ENCODE data around the gene DARS1.
A peak's percentile ranks its signal among the peaks of the same experiment; 100 is the strongest.

DARS1 gene

GRCh38 chr2:136031711-136032110, 46.3 kb upstream of the DARS1 start:
- Histone ChIP-seq H2BK5ac (ENCODE audit: low read depth, low read length, poor library complexity) (no peak overlapping the region), H3K23ac (ENCODE audit: low read length) (peak overlapping the region; percentile 43), H2AK5ac (ENCODE audit: low read length) (no peak overlapping the region), H3K79me2 (ENCODE audit: control insufficient read depth, insufficient read depth, low read length, poor library complexity) (no peaks in the 10 kb centered on the region), H3K36me3 (ENCODE audit: control insufficient read depth in 1 of 2, insufficient read depth in 2 of 2, low read length in 2 of 2) (no peaks in the 10 kb centered on the region), H3K4me2 (ENCODE audit: low read length) (no peak overlapping the region), H3K79me1 (ENCODE audit: low read length) (peaks cover 2% of the 10 kb centered on the region), H2AFZ (ENCODE audit: insufficient read depth, low read length, poor library complexity) (no peak overlapping the region), H4K12ac (ENCODE audit: low read depth, low read length) (no peak overlapping the region), H3K4me1 (ENCODE audit: control insufficient read depth in 1 of 2, insufficient read depth in 2 of 2, low read length in 2 of 2) (no peaks in the 10 kb centered on the region), H3K18ac (ENCODE audit: low read length) (no peak overlapping the region), H3K14ac (ENCODE audit: low read length) (no peak overlapping the region), H4K91ac (ENCODE audit: low read depth, low read length) (no peak overlapping the region), H3K4me3 (ENCODE audit: low read depth, low read length) (no peak overlapping the region), H4K8ac (ENCODE audit: low read depth, low read length) (no peak overlapping the region), H3K9ac (ENCODE audit: low read length) (no peak overlapping the region), H2BK120ac (ENCODE audit: insufficient read depth, low read length, poor library complexity) (no peak overlapping the region), H2BK12ac (ENCODE audit: low read length) (no peak overlapping the region), H3K9me3 (ENCODE audit: insufficient read depth, low read depth, low read length) (peaks cover 2% of the 10 kb centered on the region), H3K4ac (ENCODE audit: low read depth, low read length) (no peak overlapping the region), H3K27ac (ENCODE audit: low read depth, low read length) (no peak overlapping the region), H3K27me3 (ENCODE audit: insufficient read depth, low read length) (no peaks in the 10 kb centered on the region)
- no peak for DNase-seq
- WGBS (ENCODE audit: extremely low coverage, insufficient coverage, insufficient read length) = no CpG with 5 or more reads among the region's 7 CpGs

DNA sequence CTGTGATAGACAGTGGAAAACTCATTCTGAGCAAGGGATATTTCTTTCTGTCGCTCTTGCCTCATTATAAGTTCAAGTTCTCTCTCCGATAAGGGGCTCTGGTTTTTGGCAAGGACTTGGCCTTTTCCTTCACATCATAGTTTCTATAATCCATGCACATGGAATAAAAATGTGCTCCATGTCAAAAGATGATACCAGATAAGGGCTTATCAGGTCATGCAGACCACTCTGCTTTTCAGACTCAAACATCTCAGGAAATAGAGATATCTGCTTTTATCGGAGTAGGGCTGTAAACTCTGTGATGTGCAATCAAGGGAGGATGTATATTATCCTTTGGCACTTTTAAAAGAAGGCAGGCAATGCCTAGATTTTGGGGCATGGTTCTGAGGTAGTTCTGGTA, 45.0 kb upstream of the DARS1 start:
- peaks cover 2% of the 10 kb centered on the region for H3K9me3 ChIP-seq (ENCODE audit: insufficient read depth, low read depth, low read length)
- H2AK5ac ChIP-seq (ENCODE audit: low read length) = no peak overlapping the region
- no peak overlapping the region for H2AFZ ChIP-seq (ENCODE audit: insufficient read depth, low read length, poor library complexity)
- no peak overlapping the region for H3K4me2 ChIP-seq (ENCODE audit: low read length)
- no CpG with 5 or more reads among the region's 3 CpGs for WGBS (ENCODE audit: extremely low coverage, insufficient coverage, insufficient read length)
- no peak overlapping the region for H3K4ac ChIP-seq (ENCODE audit: low read depth, low read length)
- no peak for DNase-seq
- H3K27ac ChIP-seq (ENCODE audit: low read depth, low read length) = no peak overlapping the region
- H2BK5ac ChIP-seq (ENCODE audit: low read depth, low read length, poor library complexity) = no peak overlapping the region
- H3K14ac ChIP-seq (ENCODE audit: low read length) = no peak overlapping the region
- H3K18ac ChIP-seq (ENCODE audit: low read length) = no peak overlapping the region
- no peak overlapping the region for H4K8ac ChIP-seq (ENCODE audit: low read depth, low read length)
- H4K12ac ChIP-seq (ENCODE audit: low read depth, low read length) = no peak overlapping the region
- H4K91ac ChIP-seq (ENCODE audit: low read depth, low read length) = no peak overlapping the region
- H3K23ac ChIP-seq (ENCODE audit: low read length) = no peak overlapping the region
- H3K79me2 ChIP-seq (ENCODE audit: control insufficient read depth, insufficient read depth, low read length, poor library complexity) = no peaks in the 10 kb centered on the region
- peaks cover 3% of the 10 kb centered on the region in 2 experiments for H3K4me1 ChIP-seq (ENCODE audit: control insufficient read depth in 1 of 2, insufficient read depth in 2 of 2, low read length in 2 of 2)
- no peak overlapping the region for H3K9ac ChIP-seq (ENCODE audit: low read length)
- no peak overlapping the region for H2BK120ac ChIP-seq (ENCODE audit: insufficient read depth, low read length, poor library complexity)
- peaks cover 4% of the 10 kb centered on the region for H3K79me1 ChIP-seq (ENCODE audit: low read length)
- no peaks in the 10 kb centered on the region for H3K36me3 ChIP-seq (ENCODE audit: control insufficient read depth in 1 of 2, insufficient read depth in 2 of 2, low read length in 2 of 2)
- H3K27me3 ChIP-seq (ENCODE audit: insufficient read depth, low read length) = no peaks in the 10 kb centered on the region
- no peak overlapping the region for H3K4me3 ChIP-seq (ENCODE audit: low read depth, low read length)
- no peak overlapping the region for H2BK12ac ChIP-seq (ENCODE audit: low read length)

- no peaks in the 10 kb centered on the region for H3K27me3 ChIP-seq (ENCODE audit: insufficient read depth, low read length)
- H3K4me2 ChIP-seq (ENCODE audit: low read length) = no peak overlapping the region
- no CpG with 5 or more reads among the region's 6 CpGs for WGBS (ENCODE audit: extremely low coverage, insufficient coverage, insufficient read length)
- H2BK12ac ChIP-seq (ENCODE audit: low read length) = no peak overlapping the region
- H3K79me2 ChIP-seq (ENCODE audit: control insufficient read depth, insufficient read depth, low read length, poor library complexity) = no peaks in the 10 kb centered on the region
- no peaks in the 10 kb centered on the region for H3K36me3 ChIP-seq (ENCODE audit: control insufficient read depth in 1 of 2, insufficient read depth in 2 of 2, low read length in 2 of 2)
- no peak overlapping the region for H4K12ac ChIP-seq (ENCODE audit: low read depth, low read length)
- H3K4me1 ChIP-seq (ENCODE audit: control insufficient read depth in 1 of 2, insufficient read depth in 2 of 2, low read length in 2 of 2) = peaks cover 8 to 9% of the 10 kb centered on the region in 2 experiments
- H3K18ac ChIP-seq (ENCODE audit: low read length) = no peak overlapping the region
- no peak overlapping the region for H2AK5ac ChIP-seq (ENCODE audit: low read length)
- no peak overlapping the region for H2AFZ ChIP-seq (ENCODE audit: insufficient read depth, low read length, poor library complexity)
- no peak overlapping the region for H4K8ac ChIP-seq (ENCODE audit: low read depth, low read length)
- no peak overlapping the region for H3K27ac ChIP-seq (ENCODE audit: low read depth, low read length)
- H3K4ac ChIP-seq (ENCODE audit: low read depth, low read length) = no peak overlapping the region
- no peak overlapping the region for H4K91ac ChIP-seq (ENCODE audit: low read depth, low read length)
- no peak overlapping the region for H3K14ac ChIP-seq (ENCODE audit: low read length)
- no peak overlapping the region for H2BK5ac ChIP-seq (ENCODE audit: low read depth, low read length, poor library complexity)
- peaks cover 2% of the 10 kb centered on the region for H3K9me3 ChIP-seq (ENCODE audit: insufficient read depth, low read depth, low read length)
- no peak overlapping the region for H3K4me3 ChIP-seq (ENCODE audit: low read depth, low read length)
- peaks cover 10% of the 10 kb centered on the region for H3K79me1 ChIP-seq (ENCODE audit: low read length)
- no peak overlapping the region for H3K9ac ChIP-seq (ENCODE audit: low read length)
- no peak overlapping the region for H2BK120ac ChIP-seq (ENCODE audit: insufficient read depth, low read length, poor library complexity)
- DNase-seq = no peak
- H3K23ac ChIP-seq (ENCODE audit: low read length) = no peak overlapping the region
These were observed 43.7 kb upstream of the DARS1 start for GRCh38 chr2:136029149-136029548.

DNA sequence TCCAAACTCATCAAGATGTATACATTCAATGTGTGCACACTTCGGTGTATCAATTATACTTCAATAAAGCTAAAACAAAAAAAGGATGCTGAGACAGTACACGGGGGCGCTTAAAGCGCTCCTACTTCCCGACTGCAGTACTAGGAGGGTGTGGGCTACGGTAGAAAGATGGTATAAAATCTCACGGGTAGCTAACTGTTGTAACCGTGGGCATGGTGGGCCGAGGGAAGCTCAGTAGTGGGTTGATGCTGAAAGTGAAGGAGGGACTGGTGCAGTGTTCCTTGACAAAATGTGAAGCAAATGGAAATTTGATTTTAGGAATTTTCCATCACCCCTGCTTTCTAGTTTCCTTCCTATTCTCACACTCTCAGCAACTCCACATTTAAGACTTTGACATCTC, 42.6 kb upstream of the DARS1 start:
- no peak overlapping the region for H3K4me3 ChIP-seq (ENCODE audit: low read depth, low read length)
- H3K79me2 ChIP-seq (ENCODE audit: control insufficient read depth, insufficient read depth, low read length, poor library complexity) = no peaks in the 10 kb centered on the region
- no peaks in the 10 kb centered on the region for H3K27me3 ChIP-seq (ENCODE audit: insufficient read depth, low read length)
- H3K79me1 ChIP-seq (ENCODE audit: low read length) = peaks cover 10% of the 10 kb centered on the region
- H2BK12ac ChIP-seq (ENCODE audit: low read length) = no peak overlapping the region
- H3K23ac ChIP-seq (ENCODE audit: low read length) = no peak overlapping the region
- no peak overlapping the region for H3K4ac ChIP-seq (ENCODE audit: low read depth, low read length)
- H2BK120ac ChIP-seq (ENCODE audit: insufficient read depth, low read length, poor library complexity) = no peak overlapping the region
- no CpG with 5 or more reads among the region's 9 CpGs for WGBS (ENCODE audit: extremely low coverage, insufficient coverage, insufficient read length)
- H3K4me2 ChIP-seq (ENCODE audit: low read length) = no peak overlapping the region
- DNase-seq = no peak
- no peak overlapping the region for H2AFZ ChIP-seq (ENCODE audit: insufficient read depth, low read length, poor library complexity)
- H3K18ac ChIP-seq (ENCODE audit: low read length) = no peak overlapping the region
- H3K9me3 ChIP-seq (ENCODE audit: insufficient read depth, low read depth, low read length) = peaks cover 2% of the 10 kb centered on the region
- H4K8ac ChIP-seq (ENCODE audit: low read depth, low read length) = no peak overlapping the region
- H3K14ac ChIP-seq (ENCODE audit: low read length) = no peak overlapping the region
- H3K9ac ChIP-seq (ENCODE audit: low read length) = no peak overlapping the region
- no peak overlapping the region for H2AK5ac ChIP-seq (ENCODE audit: low read length)
- no peaks in the 10 kb centered on the region for H3K36me3 ChIP-seq (ENCODE audit: control insufficient read depth in 1 of 2, insufficient read depth in 2 of 2, low read length in 2 of 2)
- H3K4me1 ChIP-seq (ENCODE audit: control insufficient read depth in 1 of 2, insufficient read depth in 2 of 2, low read length in 2 of 2) = peaks cover 8 to 9% of the 10 kb centered on the region in 2 experiments
- no peak overlapping the region for H4K91ac ChIP-seq (ENCODE audit: low read depth, low read length)
- no peak overlapping the region for H2BK5ac ChIP-seq (ENCODE audit: low read depth, low read length, poor library complexity)
- H3K27ac ChIP-seq (ENCODE audit: low read depth, low read length) = no peak overlapping the region
- no peak overlapping the region for H4K12ac ChIP-seq (ENCODE audit: low read depth, low read length)
